Spleen (tissue), 11 donors: Measurements from ENCODE around the gene TAS2R13. TPM values are rescaled to one million over a fixed set of nuclear protein-coding genes. Genes with fewer than 3 reads are reported as not detected.

Experiments
- DNase-seq: peaks from one replicate; pipeline ENCODE4 v3.0.0-alpha.2; 2020
- H3K27ac ChIP-seq, 8 donors: fragments of 200-600 bp; sonication (generic) in 7 of 8; 1 replicate in 4 of 8; 2 replicates in 4 of 8; pipeline versions ENCODE4 v1.5.0 to v1.8.0; 2016 to 2021; ENCODE audit warnings: inconsistent platforms in 4 of 8, mild to moderate bottlenecking in 4 of 8, moderate library complexity in 1 of 8
- H3K27me3 ChIP-seq, 7 donors: fragments of 200-600 bp; sonication (generic) in 6 of 7; replicated peaks in 1 of 7; 1 replicate in 4 of 7; 2 replicates in 3 of 7; pipeline versions ENCODE4 v1.5.0 to v1.8.0; 2016 to 2021; ENCODE audit warnings: inconsistent platforms in 3 of 7, mild to moderate bottlenecking in 1 of 7
- H3K36me3 ChIP-seq, 6 donors: fragments of 200-600 bp; sonication (generic) in 5 of 6; 1 replicate in 4 of 6; 2 replicates in 2 of 6; pipeline versions ENCODE4 v1.5.0 to v1.8.0; 2016 to 2021; ENCODE audit warnings: inconsistent platforms in 2 of 6
- H3K4me1 ChIP-seq, 6 donors: fragments of 200-600 bp; sonication (generic) in 5 of 6; 1 replicate in 3 of 6; 2 replicates in 3 of 6; pipeline versions ENCODE4 v1.5.0 to v1.8.0; 2016 to 2021; ENCODE audit warnings: inconsistent platforms in 3 of 6
- H3K4me3 ChIP-seq, 8 donors: fragments of 200-600 bp; sonication (generic) in 7 of 8; 1 replicate in 4 of 8; 2 replicates in 4 of 8; pipeline versions ENCODE4 v1.5.0 to v1.8.0; 2016 to 2021; ENCODE audit warnings: inconsistent platforms in 4 of 8, mild to moderate bottlenecking in 4 of 8, moderate library complexity in 2 of 8
- H3K9me3 ChIP-seq, 8 donors: fragments of 200-600 bp; sonication (generic) in 7 of 8; 1 replicate in 4 of 8; 2 replicates in 4 of 8; pipeline versions ENCODE4 v1.5.0 to v1.8.0; 2016 to 2021; ENCODE audit warnings: inconsistent platforms in 4 of 8
- POLR2A ChIP-seq, 3 donors: fragments of 450-650 bp; IDR thresholded peaks; one replicate each; pipeline ENCODE4 v1.5.1; 2017; ENCODE audit warnings: antibody characterized with exemption in 3 of 3, mild to moderate bottlenecking in 1 of 3
- POLR2AphosphoS5 ChIP-seq, 3 donors: sonication (generic); formaldehyde crosslinking; IDR thresholded peaks; one replicate each; pipeline ENCODE4 v1.5.1; 2017; ENCODE audit warnings: antibody characterized with exemption in 3 of 3
- WGBS, 5 donors: extraction: QIAGEN DNeasy Blood & Tissue Kit in 3 of 5; methylation state at CpG; one replicate each; pipeline versions ENCODE4 v1.1.5 to v1.1.7; 2013 to 2018; 5-methylcytosine and 5-hydroxymethylcytosine counted together
- intact Hi-C: fragments of 100-400 bp; cut with DNase I; formaldehyde crosslinking; loops from one replicate; pipeline ENCODE4 v1.15.0; 2023; ENCODE audit warnings: low total_unique reads
- polyA plus RNA-seq, 3 donors: library from polyadenylated mRNA; stranded (reverse); fragments of 200-250 nt; gene quantifications; one replicate each; pipeline ENCODE4 v1.2.1, GENCODE V29; 2013
- total RNA-seq, 7 donors: library from RNA; depleted of rRNA in 3 of 7; stranded (reverse); fragments of >200 nt in 3 of 7; fragmentation: NEBNext Ultra II Directional in 4 of 7; extraction: Animal tissue kit (Norgen Biotek cat#: 25700) in 4 of 7; gene quantifications; one replicate each; pipeline versions ENCODE4 v1.1.0 to v1.2.1, GENCODE V29; 2016 to 2021
- TF ChIP-seq, protein P1 (sequence below), 11 experiments: fragments of 200-600 bp in 7 of 11; fragments of 450-650 bp in 4 of 11; sonication (generic) in 4 of 11; IDR thresholded peaks in 8 of 11; conservative IDR thresholded peaks in 3 of 11; 1 replicate in 7 of 11; 2 replicates in 4 of 11; pipeline versions ENCODE4 v1.4.0 to v1.8.0; 2016 to 2021; ENCODE audit warnings: antibody characterized with exemption in 11 of 11, inconsistent platforms in 4 of 11, mild to moderate bottlenecking in 1 of 11
- donor health status: healthy with polysubstance abuse.
- donor health status: DM: no; HTN: no; CAD: no; lungs with moderate emphysema.
- donor health status: DM: no; HTN: no; CAD: no.
- donor health status: Bipolar disorder and iron deficiency.
- donor health status: healthy.
- donor health status: DM: no; HTN: no; CAD: no.
- donor health status: DM: yes; HTN: yes; CAD: no.

TAS2R13 gene
- total and polyA plus RNA-seq, 10 donors: 0.06 to 8.7 (median 3.8) TPM; not detected in 2

DNA sequence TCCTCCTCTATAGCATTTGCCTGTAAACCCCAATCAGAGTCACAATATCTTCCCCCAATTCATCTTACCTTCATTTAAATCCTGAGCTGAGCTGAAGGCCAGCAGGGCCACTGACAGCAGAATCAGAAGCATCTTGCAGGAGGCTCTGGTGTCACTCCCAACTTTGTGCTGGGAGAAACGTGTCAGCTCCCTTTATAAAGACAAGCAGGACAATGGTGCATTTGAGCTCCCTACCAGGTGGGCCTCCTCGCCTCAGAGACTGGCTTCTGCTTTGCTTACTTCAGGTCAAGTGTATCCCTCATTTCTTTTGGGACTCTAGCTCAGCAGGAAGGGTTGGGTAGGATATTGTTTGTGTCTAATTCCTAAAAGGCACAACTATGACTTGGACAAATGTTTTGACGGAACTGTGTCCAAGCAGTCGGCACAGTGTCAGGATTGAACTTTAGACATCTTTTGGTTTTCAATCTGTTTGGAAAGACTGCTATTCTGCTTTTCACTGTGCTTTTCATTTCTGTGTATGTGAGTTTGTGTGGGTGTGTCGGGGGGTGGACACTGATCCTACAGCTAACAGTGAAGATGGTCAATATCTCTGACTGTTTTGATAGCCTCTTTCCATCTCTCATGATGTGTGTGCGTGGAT is 25.2 kb downstream of the TAS2R13 start, which contains the start of gene PRH1:
Gene PRH1, minus strand, starts transcription at position 170 of the 640 bp plus-strand sequence. Its CDS starts 38 bp downstream, at position 132.
- WGBS, 5 donors: 88 to 99% (median 97%) methylated on average over 6 of the region's 6 CpGs
- Histone ChIP-seq H3K4me3 (no peak within 1 kb of the TSS), H3K36me3 (peaks cover 0 to 20% (median 0%) of the 10 kb centered on the region in 6 donors), H3K4me1 (peaks cover 0 to 11% (median 0%) of the 10 kb centered on the region in 6 donors), H3K27ac (no peak within 1 kb of the TSS), H3K27me3 (no peaks in the 10 kb centered on the region), H3K9me3 (no peaks in the 10 kb centered on the region)
- DNase-seq: no peak
- TF ChIP-seq POLR2A (IDR thresholded peaks at IDR 0.05) (no peak), POLR2AphosphoS5 (IDR thresholded peaks at IDR 0.05) (no peak)
- TF ChIP-seq, protein P1, sequence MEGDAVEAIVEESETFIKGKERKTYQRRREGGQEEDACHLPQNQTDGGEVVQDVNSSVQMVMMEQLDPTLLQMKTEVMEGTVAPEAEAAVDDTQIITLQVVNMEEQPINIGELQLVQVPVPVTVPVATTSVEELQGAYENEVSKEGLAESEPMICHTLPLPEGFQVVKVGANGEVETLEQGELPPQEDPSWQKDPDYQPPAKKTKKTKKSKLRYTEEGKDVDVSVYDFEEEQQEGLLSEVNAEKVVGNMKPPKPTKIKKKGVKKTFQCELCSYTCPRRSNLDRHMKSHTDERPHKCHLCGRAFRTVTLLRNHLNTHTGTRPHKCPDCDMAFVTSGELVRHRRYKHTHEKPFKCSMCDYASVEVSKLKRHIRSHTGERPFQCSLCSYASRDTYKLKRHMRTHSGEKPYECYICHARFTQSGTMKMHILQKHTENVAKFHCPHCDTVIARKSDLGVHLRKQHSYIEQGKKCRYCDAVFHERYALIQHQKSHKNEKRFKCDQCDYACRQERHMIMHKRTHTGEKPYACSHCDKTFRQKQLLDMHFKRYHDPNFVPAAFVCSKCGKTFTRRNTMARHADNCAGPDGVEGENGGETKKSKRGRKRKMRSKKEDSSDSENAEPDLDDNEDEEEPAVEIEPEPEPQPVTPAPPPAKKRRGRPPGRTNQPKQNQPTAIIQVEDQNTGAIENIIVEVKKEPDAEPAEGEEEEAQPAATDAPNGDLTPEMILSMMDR (IDR thresholded peaks at IDR 0.05 in 8 of 11, conservative IDR thresholded peaks at IDR 0.05 in 3 of 11): no peak
- intact Hi-C loops: no loop called here

- WGBS, 5 donors: 68 to 81% (median 74%) methylated on average over 2 of the region's 2 CpGs
- intact Hi-C loops: no loop called here
- no peak for DNase-seq
- H3K27ac ChIP-seq: no peak overlapping the region
- peaks cover 0 to 8% (median 0%) of the 10 kb centered on the region in 8 donors for H3K9me3 ChIP-seq
- no peaks in the 10 kb centered on the region for H3K27me3 ChIP-seq
- TF ChIP-seq POLR2AphosphoS5 (IDR thresholded peaks at IDR 0.05) (no peak), POLR2A (IDR thresholded peaks at IDR 0.05) (no peak)
- TF ChIP-seq, protein P1 (IDR thresholded peaks at IDR 0.05 in 8 of 11, conservative IDR thresholded peaks at IDR 0.05 in 3 of 11): no peak
- peaks cover 0 to 27% (median 8%) of the 10 kb centered on the region in 6 donors for H3K36me3 ChIP-seq
- no peaks in the 10 kb centered on the region for H3K4me1 ChIP-seq
- H3K4me3 ChIP-seq: no peak overlapping the region
These were observed 36.0 kb downstream of the TAS2R13 start for GRCh38 chr12:10873378-10873777.

DNA sequence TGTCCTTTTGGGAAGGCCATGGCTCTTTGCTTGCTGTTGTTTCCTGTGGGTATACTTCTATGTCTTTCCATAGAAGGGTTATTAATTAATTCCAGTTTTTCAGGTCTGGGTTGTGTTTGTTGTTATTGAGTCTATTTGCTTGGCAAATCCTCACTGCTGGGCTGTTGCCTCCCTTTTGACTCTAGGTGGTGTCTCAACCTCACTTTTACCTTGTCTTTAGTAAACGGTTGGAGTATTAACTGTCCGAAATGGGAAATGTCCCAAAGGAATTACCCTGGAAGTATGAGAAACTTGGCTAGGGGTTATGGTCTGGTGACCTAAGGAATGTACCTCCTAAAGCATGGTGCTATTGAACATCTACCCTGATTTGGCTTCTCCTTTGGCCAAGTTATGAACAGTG is 42.0 kb downstream of the TAS2R13 start:
- DNase-seq: no peak
- intact Hi-C loops: no loop called here
- no peak overlapping the region for H3K4me3 ChIP-seq
- peaks cover 4 to 18% (median 15%) of the 10 kb centered on the region in 8 donors for H3K9me3 ChIP-seq
- WGBS, 5 donors: 76 to 93% (median 88%) methylated on average over 2 of the region's 2 CpGs
- H3K27ac ChIP-seq: no peak overlapping the region
- no peaks in the 10 kb centered on the region for H3K4me1 ChIP-seq
- no peaks in the 10 kb centered on the region for H3K27me3 ChIP-seq
- peaks cover 0 to 7% (median 0%) of the 10 kb centered on the region in 6 donors for H3K36me3 ChIP-seq
- TF ChIP-seq POLR2A (IDR thresholded peaks at IDR 0.05) (no peak), POLR2AphosphoS5 (IDR thresholded peaks at IDR 0.05) (no peak)
- TF ChIP-seq, protein P1 (IDR thresholded peaks at IDR 0.05 in 8 of 11, conservative IDR thresholded peaks at IDR 0.05 in 3 of 11): no peak

DNA sequence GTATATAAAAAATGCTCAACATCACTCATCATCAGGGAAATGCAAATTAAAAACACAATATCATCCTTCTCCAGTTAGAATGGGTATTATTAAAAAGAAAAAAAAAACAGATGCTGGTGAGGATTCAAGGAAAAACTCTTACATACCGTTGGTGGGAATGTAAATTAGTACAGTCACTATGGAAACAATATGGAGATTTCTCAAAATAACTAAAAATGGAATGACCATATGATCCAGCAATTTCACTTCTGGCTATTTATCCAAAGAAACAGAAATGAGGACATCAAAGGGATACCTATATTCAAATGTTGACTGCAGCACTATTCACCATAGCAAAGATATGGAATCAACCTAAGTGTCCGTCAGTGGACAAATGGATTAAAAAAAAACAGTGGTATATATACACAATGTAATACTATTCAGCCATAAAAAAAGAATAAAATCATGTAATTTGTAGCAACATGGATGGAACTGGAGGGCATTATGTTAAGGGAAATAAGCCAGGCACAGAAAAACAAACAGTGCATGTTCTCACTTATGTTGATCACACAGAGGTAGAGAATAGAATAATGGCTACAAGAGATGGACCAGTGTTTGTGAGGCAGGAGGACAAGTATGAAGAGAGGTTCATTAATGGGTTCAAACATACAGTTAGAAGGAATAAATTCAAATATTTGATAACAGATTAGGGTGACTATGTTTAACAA is 45.7 kb downstream of the TAS2R13 start:
- Histone ChIP-seq H3K4me3 (no peak overlapping the region), H3K4me1 (no peaks in the 10 kb centered on the region), H3K9me3 (peaks cover 5 to 43% (median 36%) of the 10 kb centered on the region in 8 donors), H3K27ac (no peak overlapping the region), H3K36me3 (peaks cover 0 to 16% (median 1%) of the 10 kb centered on the region in 6 donors), H3K27me3 (no peaks in the 10 kb centered on the region)
- intact Hi-C loops: no loop called here
- TF ChIP-seq POLR2A (IDR thresholded peaks at IDR 0.05) (no peak), POLR2AphosphoS5 (IDR thresholded peaks at IDR 0.05) (no peak)
- TF ChIP-seq, protein P1 (IDR thresholded peaks at IDR 0.05 in 8 of 11, conservative IDR thresholded peaks at IDR 0.05 in 3 of 11): no peak
- WGBS, 5 donors: 83 to 98% (median 95%) methylated on average over 2 of the region's 2 CpGs
- no peak for DNase-seq
